Kidney (tissue), 14 donors: Measurements from ENCODE around the gene GSN. TPM values are rescaled to one million over a fixed set of nuclear protein-coding genes. Genes with fewer than 3 reads are reported as not detected.
A peak's percentile ranks its signal among the peaks of the same experiment; 100 is the strongest.

Source experiments
- DNase-seq, 5 donors: peaks; one replicate each; pipeline ENCODE4 v3.0.0-alpha.2; 2013 to 2020
- FAIRE-seq: peaks from 2 replicates; lab custom pipeline; 2012; peaks lifted over from hg19 to GRCh38; lab: Jason Lieb, UNC
- H3K27ac ChIP-seq, 2 donors: one replicate each; pipeline ENCODE4 v1.7.0; 2013; ENCODE audit warnings: low read depth in 2 of 2, low read length in 2 of 2, inconsistent platforms in 1 of 2
- H3K27me3 ChIP-seq: one replicate; pipeline ENCODE4 v1.7.1; 2013; ENCODE audit warnings: low read length, inconsistent platforms; ENCODE audit not compliant: control insufficient read depth, insufficient read depth
- H3K36me3 ChIP-seq, 3 donors: one replicate each; pipeline versions ENCODE4 v1.7.0 to v1.7.1; 2013; ENCODE audit warnings: low read length in 3 of 3, control low read depth in 1 of 3, inconsistent platforms in 1 of 3; ENCODE audit not compliant: insufficient read depth in 3 of 3, control insufficient read depth in 2 of 3
- H3K4me1 ChIP-seq, 3 donors: one replicate each; pipeline versions ENCODE4 v1.7.0 to v1.7.1; 2013; ENCODE audit warnings: low read length in 3 of 3, inconsistent platforms in 1 of 3, low read depth in 1 of 3; ENCODE audit not compliant: control insufficient read depth in 2 of 3, insufficient read depth in 2 of 3
- H3K4me3 ChIP-seq, 3 donors: one replicate each; pipeline versions ENCODE4 v1.7.0 to v1.8.1; 2013; ENCODE audit warnings: low read length in 3 of 3, control low read depth in 1 of 3, inconsistent platforms in 1 of 3
- H3K9ac ChIP-seq, 3 donors: one replicate each; pipeline versions ENCODE4 v1.7.0 to v1.7.1; 2013; ENCODE audit warnings: low read length in 3 of 3, control low read depth in 1 of 3, inconsistent platforms in 1 of 3
- H3K9me3 ChIP-seq, 3 donors: one replicate each; pipeline versions ENCODE4 v1.7.0 to v1.7.1; 2013; ENCODE audit warnings: low read length in 3 of 3, control low read depth in 1 of 3, inconsistent platforms in 1 of 3; ENCODE audit not compliant: control insufficient read depth in 2 of 3, insufficient read depth in 1 of 3
- CTCF ChIP-seq: IDR thresholded peaks from 3 replicates; pipeline ENCODE4 v1.5.1; 2012; ENCODE audit warnings: mild to moderate bottlenecking, moderate library complexity, borderline replicate concordance; ENCODE audit not compliant: insufficient read depth; ENCODE audit errors: extremely low read depth
- intact Hi-C: fragments of 100-400 bp; cut with DNase I; formaldehyde crosslinking; loops from one replicate; pipeline ENCODE4 v1.11.1; 2022
- polyA plus RNA-seq: library from polyadenylated mRNA; stranded (reverse); fragments of 350-450 nt; fragmentation: Illumina TruSeq; extraction: RNeasy Lipid Tissue Mini Kit (QIAGEN cat#74804); gene quantifications from one replicate; pipeline ENCODE4 v1.2.3, GENCODE V29; 2014; ENCODE audit warnings: low read depth, low replicate concordance; ENCODE audit not compliant: insufficient read depth
- total RNA-seq: library from RNA; stranded (reverse); fragmentation: NEBNext Ultra II Directional; extraction: Animal tissue kit (Norgen Biotek cat#: 25700); gene quantifications from one replicate; pipeline ENCODE4 v1.2.1, GENCODE V29; 2021
- donor health status: control.
- donor health status: control.
- donor health status: control.
- donor health status: control.
- donor health status: control.
- donor health status: DM: yes; HTN: yes; CAD: no.
- donor health status: Normal renal cell carcinoma (clear cell type).

Gene GSN
- total and polyA plus RNA-seq, 2 donors from 2014 or later = 235 to 511 TPM

GRCh38 chr9:121328876-121329681 lies 61.1 kb downstream of the GSN start:
- H3K4me1 ChIP-seq = peaks cover 0 to 2% (median 0%) of the 10 kb centered on the region in 3 donors

GRCh38 chr9:121331549-121331948 lies 63.6 kb downstream of the GSN start:
- peaks cover 4 to 65% (median 28%) of the 10 kb centered on the region in 3 donors for H3K36me3 ChIP-seq
- TF ChIP-seq CTCF = no peak
- no peaks in the 10 kb centered on the region for H3K9me3 ChIP-seq
- intact Hi-C loops = loop anchor here (5.0 kb wide), 1 partner anchor 41 kb away; the partner anchor contains the start of gene STOM
- no peaks in the 10 kb centered on the region for H3K4me1 ChIP-seq
- no peak overlapping the region for H3K9ac ChIP-seq
- FAIRE-seq (no peak), DNase-seq (no peak)
- no peaks in the 10 kb centered on the region for H3K27me3 ChIP-seq
- H3K4me3 ChIP-seq = no peak overlapping the region
- no peak overlapping the region for H3K27ac ChIP-seq

More at GRCh38 chr9:121328876-121329681, 61.1 kb downstream of the GSN start:
- intact Hi-C loops = no loop called here
- no peak for DNase-seq
- peaks cover 9 to 67% (median 41%) of the 10 kb centered on the region in 3 donors for H3K36me3 ChIP-seq
- H3K4me3 ChIP-seq = no peak overlapping the region
- no peak overlapping the region for H3K9ac ChIP-seq
- H3K27ac ChIP-seq = no peak overlapping the region
- no peaks in the 10 kb centered on the region for H3K9me3 ChIP-seq
- no peak for TF ChIP-seq CTCF
- FAIRE-seq = no peak
- H3K27me3 ChIP-seq = no peaks in the 10 kb centered on the region

GRCh38 chr9:121331992-121332685 lies 64.2 kb downstream of the GSN start:
- no peak overlapping the region for H3K9ac ChIP-seq
- H3K9me3 ChIP-seq = no peaks in the 10 kb centered on the region
- no peaks in the 10 kb centered on the region for H3K4me1 ChIP-seq
- peaks cover 4 to 65% (median 22%) of the 10 kb centered on the region in 3 donors for H3K36me3 ChIP-seq
- H3K27ac ChIP-seq = peak overlapping the region; percentile 26 to 62
- no peak overlapping the region for H3K4me3 ChIP-seq
- intact Hi-C loops = loop anchor here (5.0 kb wide), 1 partner anchor 40 kb away; the partner anchor contains the start of gene STOM
- H3K27me3 ChIP-seq = no peaks in the 10 kb centered on the region
- TF ChIP-seq CTCF = no peak
- FAIRE-seq (no peak), DNase-seq (peak in 2 of 5 donors; percentile 46 to 83)
